ENCODE measurements around the gene RBCK1. TPM values are rescaled to one million over a fixed set of nuclear protein-coding genes. Genes with fewer than 3 reads are reported as not detected.

The RBCK1 gene
- total and polyA plus RNA-seq, 11 donors, result 37.0 to 77.7 (median 50.6) TPM

- Histone ChIP-seq H3K9me3 (no peaks in the 10 kb centered on the region), H3K27ac (peak overlapping the region in 5 of 12 donors; percentile 9 to 64 (median 13)), H3K4me3 (peak overlapping the region in 1 of 12 donors; percentile 21), H3K27me3 (no peaks in the 10 kb centered on the region), H3K4me1 (peaks cover 0 to 34% (median 11%) of the 10 kb centered on the region in 12 donors), H3K36me3 (peaks cover 6 to 100% (median 94%) of the 10 kb centered on the region in 9 donors)
- ATAC-seq (peak in 2 of 4 donors; percentile 33 to 63), DNase-seq (peak in 2 of 5 donors; percentile 39 to 50)
- WGBS, 4 donors, result 62 to 65% (median 63%) methylated on average over 16 to 18 of the region's 18 CpGs
- TF ChIP-seq POLR2A (IDR thresholded peaks at IDR 0.05) (no peak), CTCF (IDR thresholded peaks at IDR 0.05) (no peak)
- intact Hi-C loops (cut with DNase I), result no loop called here
Measured at GRCh38 chr20:438571-439469, 30.7 kb downstream of the RBCK1 start.

GRCh38 chr20:440148-440547 lies 32.0 kb downstream of the RBCK1 start:
- 95 to 99% (median 96%) methylated on average over 6 to 7 of the region's 7 CpGs for WGBS, 4 donors
- ATAC-seq (no peak), DNase-seq (no peak)
- TF ChIP-seq CTCF (IDR thresholded peaks at IDR 0.05) (no peak), POLR2A (IDR thresholded peaks at IDR 0.05) (no peak)
- Histone ChIP-seq H3K27me3 (no peaks in the 10 kb centered on the region), H3K4me1 (peaks cover 0 to 42% (median 24%) of the 10 kb centered on the region in 12 donors), H3K27ac (no peak overlapping the region), H3K9me3 (no peaks in the 10 kb centered on the region), H3K36me3 (peaks cover 6 to 100% (median 94%) of the 10 kb centered on the region in 9 donors), H3K4me3 (no peak overlapping the region)
- intact Hi-C loops (cut with DNase I), result no loop called here

- Histone ChIP-seq H3K27me3 (no peaks in the 10 kb centered on the region), H3K36me3 (peaks cover 6 to 100% (median 92%) of the 10 kb centered on the region in 9 donors), H3K4me1 (peaks cover 0 to 47% (median 28%) of the 10 kb centered on the region in 12 donors), H3K27ac (no peak overlapping the region), H3K4me3 (no peak overlapping the region), H3K9me3 (no peaks in the 10 kb centered on the region)
- TF ChIP-seq POLR2A (IDR thresholded peaks at IDR 0.05) (no peak), CTCF (IDR thresholded peaks at IDR 0.05) (no peak)
- intact Hi-C loops (cut with DNase I), result no loop called here
- DNase-seq (no peak), ATAC-seq (no peak)
- 91 to 95% (median 93%) methylated on average over 13 of the region's 13 CpGs for WGBS, 4 donors
Measured at GRCh38 chr20:440636-441035, 32.5 kb downstream of the RBCK1 start.

- H3K27ac ChIP-seq, result no peak overlapping the region
- DNase-seq, result no peak
- H3K4me1 ChIP-seq, result peaks cover 0 to 39% (median 32%) of the 10 kb centered on the region in 12 donors
- 86 to 93% (median 88%) methylated on average over 4 of the region's 4 CpGs for WGBS, 4 donors
- no peak overlapping the region for H3K4me3 ChIP-seq
- no peaks in the 10 kb centered on the region for H3K9me3 ChIP-seq
- H3K36me3 ChIP-seq, result peaks cover 0 to 100% (median 83%) of the 10 kb centered on the region in 9 donors
- TF ChIP-seq POLR2A (IDR thresholded peaks at IDR 0.05) (no peak), CTCF (IDR thresholded peaks at IDR 0.05) (no peak)
- intact Hi-C loops (cut with DNase I), result no loop called here
- H3K27me3 ChIP-seq, result no peaks in the 10 kb centered on the region
- no peak for ATAC-seq
Measured at GRCh38 chr20:443223-443775, 35.2 kb downstream of the RBCK1 start.
